ENCODE data around the gene CAMK2A.

Gene CAMK2A

DNA sequence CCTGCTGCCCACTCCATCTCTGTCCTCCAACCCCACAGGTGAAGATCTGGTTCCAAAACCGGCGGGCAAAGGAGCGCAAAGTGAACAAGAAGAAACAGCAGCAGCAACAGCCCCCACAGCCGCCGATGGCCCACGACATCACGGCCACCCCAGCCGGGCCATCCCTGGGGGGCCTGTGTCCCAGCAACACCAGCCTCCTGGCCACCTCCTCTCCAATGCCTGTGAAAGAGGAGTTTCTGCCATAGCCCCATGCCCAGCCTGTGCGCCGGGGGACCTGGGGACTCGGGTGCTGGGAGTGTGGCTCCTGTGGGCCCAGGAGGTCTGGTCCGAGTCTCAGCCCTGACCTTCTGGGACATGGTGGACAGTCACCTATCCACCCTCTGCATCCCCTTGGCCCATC is 106.1 kb downstream of the CAMK2A start:
- DNase-seq = no peak

DNA sequence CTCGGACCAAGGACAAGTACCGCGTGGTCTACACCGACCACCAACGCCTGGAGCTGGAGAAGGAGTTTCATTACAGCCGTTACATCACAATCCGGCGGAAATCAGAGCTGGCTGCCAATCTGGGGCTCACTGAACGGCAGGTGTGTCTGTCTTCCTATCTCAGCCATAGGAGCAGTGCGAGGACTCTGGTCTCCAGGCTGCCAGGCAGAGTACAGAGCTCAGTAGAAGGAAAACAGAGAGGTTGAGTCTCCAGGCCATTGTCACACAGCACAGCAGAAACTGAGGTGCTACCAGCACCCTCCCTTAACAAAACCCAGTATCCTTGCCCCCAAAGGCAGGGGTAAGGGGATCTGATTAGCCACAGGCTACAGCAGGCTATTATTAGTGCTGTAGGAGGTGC is 106.8 kb downstream of the CAMK2A start:
- DNase-seq = no peak

DNA sequence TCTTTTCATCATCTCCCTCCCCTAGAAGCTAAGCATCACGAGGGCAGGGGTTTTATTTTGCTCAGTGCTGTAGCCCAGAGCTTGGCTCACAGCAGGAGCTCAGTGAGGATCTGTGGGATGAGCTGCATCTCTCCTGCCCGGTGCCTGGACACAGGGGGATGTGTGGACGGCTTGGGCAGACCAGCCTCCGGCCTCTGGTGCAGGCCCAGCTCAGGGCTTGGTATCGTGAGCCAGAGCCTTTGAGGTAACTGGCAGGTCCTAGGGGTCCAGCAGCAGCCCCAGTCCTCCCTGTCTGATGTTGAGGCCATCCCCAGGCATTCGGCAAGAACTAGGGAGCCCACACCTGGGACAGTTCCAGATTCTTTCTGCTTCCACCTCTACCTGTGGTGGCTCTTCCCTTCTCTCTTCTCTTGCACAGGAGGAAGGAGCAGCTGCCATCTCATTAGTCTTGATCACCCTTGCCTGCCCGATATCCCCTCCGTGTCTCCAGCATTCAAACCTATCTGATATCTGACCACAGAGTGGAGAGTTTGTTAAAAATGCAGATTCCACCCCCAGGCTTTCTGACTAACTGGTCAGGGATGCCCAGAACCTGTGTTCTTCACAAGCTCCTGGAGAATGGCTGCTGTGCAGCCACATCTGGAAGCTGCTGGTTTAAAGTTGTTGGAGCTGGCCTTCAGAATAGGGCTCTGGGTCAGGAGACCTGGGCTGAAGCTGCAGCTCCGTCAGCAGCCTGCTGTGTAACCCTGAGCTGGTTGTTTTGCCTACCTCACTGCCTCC is 107.6 kb downstream of the CAMK2A start:
- no peak for DNase-seq

DNA sequence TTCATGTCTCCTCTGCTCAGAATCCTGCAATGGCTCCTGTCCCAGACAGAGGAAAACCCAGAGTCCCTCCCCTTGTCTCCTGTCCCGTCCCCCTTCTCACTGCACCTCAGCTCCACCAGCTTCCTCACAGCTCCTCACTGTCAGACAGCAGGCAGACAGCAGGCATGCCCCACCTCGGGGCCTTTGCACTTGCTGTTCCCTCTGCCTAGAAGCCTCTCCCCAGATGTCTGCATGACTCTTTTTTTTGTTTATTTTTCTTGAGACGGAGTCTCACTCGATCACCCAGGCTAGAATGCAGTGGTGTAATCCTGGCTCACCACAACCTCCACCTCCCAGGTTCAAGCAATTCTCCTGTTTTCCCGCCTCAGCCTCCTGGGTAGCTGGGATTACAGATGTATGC is 108.5 kb downstream of the CAMK2A start:
- no peak for DNase-seq

DNA sequence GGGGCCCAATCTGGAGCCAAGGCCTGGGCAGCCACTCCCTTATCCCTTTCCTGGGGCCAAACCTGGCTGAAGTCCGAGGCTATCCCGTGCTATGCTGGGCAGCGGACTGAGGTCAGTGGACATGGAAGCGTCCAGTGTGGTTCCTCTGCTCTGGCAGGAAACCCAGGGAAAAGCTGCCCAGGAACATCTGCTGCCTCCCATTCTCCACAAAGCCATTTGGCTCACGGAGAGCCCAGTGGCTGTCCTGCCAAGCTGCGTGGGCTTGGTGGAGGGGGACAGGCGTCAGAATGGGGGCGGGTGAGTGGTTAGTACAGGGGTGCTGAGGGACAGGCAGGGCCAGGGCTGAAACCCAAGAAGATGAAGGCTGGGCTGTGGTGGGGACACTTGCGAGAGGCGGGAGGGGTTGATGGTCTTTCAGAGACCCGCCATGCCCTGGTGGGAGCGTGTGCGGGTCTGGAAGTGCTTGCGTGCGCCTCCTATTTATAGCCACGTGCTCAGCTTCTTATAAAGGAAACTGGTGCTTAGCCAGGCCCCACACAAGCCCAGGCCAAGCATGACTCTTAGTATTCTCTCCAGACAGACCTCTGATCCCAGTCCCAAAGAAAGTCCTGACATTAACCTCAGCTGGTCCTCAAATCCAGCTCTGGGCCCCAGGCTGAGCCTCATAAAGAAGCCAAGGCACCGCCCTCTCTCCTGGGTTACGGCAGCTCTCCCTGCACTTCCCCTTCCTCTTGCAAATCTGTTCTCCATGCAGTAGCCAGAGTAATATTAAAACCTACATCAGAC is 109.1 kb downstream of the CAMK2A start:
- DNase-seq = no peak

DNA sequence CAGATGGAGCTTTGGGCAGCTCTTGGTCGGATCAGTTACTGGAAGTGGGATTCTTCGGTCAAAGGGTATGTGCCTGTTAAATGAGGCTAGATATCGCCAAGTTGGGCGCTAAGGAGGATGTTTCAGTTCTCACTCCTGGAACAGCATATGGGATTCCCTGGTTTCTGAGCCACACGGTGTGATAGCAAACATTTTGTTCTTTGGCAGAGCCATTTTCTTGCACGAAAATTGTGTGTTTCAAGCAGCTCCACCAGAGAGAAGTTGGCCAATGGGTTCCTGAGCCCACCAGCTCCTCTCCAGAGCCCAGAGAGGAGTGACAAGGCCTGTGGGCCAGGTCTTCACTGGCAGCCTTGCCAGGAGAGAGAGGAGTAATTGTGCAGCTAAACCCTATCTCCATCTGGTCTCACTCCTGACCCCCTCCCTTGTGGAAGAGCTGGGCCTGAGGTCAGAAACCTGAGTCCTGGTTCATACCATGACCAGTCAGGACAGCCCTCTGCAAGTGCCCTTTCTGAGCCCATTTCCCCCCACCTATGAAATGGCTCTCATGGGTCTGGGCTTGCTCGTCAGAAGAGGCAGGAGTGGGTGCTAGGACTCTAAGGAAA is 110.5 kb downstream of the CAMK2A start:
- DNase-seq = no peak

DNA sequence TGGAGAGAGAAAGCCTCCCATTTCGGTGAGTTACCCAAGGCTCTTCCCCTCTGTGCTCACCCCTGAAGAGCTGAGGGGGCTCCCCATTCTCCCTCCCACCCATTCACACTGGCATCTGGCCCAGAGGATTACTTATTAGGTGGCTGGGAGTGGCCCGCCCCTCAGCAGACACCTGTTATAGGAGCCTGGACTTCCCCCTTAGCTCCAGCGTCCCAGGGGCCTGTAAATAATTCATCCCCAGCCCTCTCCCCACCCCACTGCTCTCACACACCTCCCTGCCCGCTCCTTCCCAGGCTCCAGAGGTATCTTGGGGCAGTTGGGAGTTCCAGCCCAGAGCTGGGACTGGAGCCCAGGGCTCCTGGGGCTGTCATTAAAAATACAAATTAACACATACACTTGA is 111.3 kb downstream of the CAMK2A start:
- no peak for DNase-seq

DNA sequence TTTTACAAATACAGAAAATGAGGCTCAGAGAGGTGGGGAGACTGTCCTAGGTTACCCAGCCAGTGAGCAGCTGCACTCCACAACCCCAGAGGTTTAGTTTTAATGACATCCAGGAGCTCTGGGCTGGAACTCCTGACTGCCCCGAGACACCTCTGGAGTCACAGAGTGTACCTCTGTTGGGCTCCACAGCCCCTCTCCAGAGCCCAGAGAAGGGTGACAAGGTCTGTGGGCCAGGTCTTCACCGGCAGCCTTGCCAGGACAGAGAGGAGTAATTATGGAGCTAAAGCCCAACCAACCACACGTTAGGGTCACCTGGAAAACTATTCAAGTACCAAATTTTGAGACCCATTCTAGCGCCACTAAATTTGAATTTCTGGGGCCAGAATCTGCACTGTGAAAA is 111.9 kb downstream of the CAMK2A start:
- no peak for DNase-seq

DNA sequence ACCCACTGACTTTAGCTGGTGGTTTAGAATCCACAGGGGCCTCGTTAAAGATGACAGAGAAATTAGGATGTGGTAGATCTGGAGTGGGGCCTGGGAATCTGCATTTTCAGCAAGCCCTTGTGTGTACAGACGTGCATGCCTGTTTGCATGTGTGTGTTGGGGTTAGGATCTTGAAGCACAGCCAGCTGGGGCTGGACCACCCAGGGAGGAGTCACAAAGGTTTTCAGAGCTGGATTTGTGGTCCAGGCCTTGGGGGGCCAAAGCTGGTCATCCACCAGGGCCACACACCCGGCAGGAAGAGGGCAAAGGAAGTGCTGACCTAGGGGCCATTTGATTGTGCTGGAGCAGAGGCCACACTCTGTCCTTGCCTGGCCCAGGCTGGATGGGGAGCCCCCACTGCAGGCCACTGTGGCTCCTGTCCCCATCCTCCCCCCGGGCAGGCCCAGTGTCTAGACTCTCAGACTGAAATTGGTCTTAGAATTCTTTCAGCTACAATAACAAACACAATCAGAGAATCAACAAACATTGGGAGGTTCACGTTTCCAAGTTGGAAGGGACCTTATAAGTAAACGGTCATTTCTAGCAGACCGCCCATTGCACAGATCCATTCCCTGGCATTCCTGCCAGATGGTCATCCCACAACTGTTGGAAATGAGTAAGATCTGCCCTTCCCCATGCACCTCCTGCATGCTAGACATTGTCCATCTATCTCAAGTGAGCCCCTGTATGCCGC is 112.7 kb downstream of the CAMK2A start:
- no peak for DNase-seq

DNA sequence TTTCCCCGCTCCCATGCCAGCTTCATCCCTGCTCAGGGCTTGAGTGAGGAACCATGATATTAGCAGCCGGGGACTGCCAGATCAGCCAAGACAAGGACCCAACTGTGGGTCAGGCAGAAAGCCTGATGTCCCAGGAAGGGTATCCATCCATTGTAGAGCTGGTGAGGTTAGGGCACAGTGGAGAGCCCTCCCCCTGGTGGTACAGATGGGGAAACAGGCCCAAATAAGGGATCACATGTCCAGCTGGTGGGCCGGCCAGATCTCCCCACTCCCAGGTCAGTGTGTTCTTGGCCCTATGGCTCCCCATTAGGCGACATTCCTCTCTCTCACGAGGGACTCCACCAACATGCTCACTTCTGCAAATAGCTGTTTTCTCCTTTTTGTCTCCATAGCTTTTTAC is 114.0 kb downstream of the CAMK2A start:
- no peak for DNase-seq

DNA sequence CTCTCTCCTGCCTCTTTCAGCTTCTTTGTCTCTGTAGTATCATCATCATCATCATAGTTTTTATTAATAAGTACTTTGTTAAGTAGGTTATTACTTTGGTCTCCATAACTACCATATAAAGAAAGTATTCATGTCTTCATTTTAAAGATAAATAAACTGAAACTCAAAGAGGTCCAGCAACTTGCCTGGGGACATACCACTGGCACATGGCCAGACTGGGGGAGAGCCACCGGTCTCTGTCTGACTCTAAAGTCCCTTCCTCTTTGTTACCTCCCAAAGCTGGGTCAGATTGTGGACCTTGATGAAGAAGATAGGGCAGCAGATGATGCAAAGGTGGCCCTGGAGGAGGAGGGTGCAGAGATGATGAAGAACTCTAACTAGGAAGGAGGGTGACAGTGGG is 114.5 kb downstream of the CAMK2A start:
- no peak for DNase-seq

DNA sequence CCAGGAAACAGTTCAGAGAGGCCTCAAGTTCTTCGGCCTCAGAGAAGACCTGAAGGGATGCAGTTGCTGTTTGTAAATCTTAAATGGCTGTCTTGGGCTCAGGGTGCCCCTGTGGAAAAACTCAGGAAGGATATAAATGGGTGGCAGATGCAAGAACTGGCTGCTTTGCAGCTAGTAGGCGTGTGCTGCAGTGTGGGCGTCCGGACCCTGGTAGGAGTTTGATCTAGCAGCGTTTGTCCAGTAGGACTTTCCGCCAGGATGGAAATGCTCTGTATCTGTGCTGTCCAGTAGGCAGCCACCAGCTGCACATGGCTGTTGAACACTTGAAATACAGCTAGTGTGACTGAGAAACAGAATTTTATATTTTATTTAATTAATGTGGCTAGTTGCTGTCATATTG is 115.3 kb downstream of the CAMK2A start:
- no peak for DNase-seq

DNA sequence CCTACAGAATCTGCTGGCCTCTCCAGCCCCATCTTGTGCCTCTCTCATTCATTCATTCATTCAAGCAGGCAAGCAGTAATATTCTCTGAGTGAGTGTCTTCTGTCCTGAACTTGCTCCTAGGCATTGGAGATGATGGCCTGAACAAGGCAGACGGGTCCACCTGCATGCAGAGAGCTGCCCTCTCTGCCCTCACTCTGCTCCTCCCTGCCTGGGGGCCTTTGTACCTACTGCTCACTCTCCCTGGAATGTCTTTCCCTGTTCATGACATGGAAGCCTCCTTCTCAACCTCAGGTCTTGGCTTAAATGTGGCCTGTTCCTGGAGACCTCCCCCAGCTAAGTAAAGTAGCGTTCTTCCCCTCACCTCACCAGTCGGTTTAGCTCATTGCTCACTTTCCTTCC is 116.4 kb downstream of the CAMK2A start:
- no peak for DNase-seq

DNA sequence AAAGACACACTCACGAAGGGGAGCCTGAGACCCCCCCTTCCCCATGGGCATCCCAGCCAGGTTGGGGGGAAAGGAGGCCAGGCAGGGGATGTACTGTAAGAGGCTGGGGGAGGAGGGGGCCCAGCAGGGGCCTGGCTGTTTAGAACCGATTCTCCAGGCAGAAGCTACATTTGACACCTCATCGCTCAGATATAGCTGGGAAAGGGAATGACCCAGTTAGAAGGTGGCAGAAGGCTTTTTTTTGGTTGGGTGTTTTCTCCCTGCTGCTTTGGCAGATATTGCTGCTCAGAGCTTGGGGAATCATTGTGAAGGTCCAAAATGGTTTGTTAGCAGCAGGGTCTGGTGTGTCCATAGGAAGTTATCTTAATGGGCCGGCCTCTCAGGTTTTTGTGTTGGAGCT is 117.0 kb downstream of the CAMK2A start:
- DNase-seq = no peak

DNA sequence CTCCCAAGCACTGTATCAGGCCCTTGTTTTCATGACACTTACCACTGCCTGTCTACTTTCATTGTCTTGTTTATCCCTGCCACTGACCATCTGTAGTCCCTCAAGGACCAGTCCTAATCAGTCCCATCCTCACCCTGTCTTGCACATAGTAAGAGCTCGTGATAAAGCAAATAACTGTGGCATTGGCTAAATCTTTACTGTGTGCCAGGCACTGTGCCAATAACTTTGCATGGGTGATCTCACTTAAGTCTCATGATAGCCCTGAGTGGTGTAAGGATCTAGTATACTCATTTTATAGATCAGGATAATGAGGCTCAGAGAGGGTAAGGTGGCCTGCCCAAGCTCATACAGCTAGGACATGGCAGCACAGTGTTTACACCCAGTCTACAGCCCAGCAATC is 117.4 kb downstream of the CAMK2A start:
- DNase-seq = no peak
